VCaP (cell line): Measurements from ENCODE around the gene PRPF38B.

ENCODE experiments used
- H3K27ac ChIP-seq: fragments of 450-650 bp; 2 replicates; pipeline ENCODE4 v1.5.1; 2017
- TF ChIP-seq, protein P1 (sequence below): fragments of 450-650 bp; conservative IDR thresholded peaks from 2 replicates; pipeline ENCODE4 v1.5.1; 2017; ENCODE audit warnings: mild to moderate bottlenecking, moderate library complexity

The PRPF38B gene

GRCh38 chr1:108749081-108749480 lies 57.0 kb downstream of the PRPF38B start:
- TF ChIP-seq, protein P1, sequence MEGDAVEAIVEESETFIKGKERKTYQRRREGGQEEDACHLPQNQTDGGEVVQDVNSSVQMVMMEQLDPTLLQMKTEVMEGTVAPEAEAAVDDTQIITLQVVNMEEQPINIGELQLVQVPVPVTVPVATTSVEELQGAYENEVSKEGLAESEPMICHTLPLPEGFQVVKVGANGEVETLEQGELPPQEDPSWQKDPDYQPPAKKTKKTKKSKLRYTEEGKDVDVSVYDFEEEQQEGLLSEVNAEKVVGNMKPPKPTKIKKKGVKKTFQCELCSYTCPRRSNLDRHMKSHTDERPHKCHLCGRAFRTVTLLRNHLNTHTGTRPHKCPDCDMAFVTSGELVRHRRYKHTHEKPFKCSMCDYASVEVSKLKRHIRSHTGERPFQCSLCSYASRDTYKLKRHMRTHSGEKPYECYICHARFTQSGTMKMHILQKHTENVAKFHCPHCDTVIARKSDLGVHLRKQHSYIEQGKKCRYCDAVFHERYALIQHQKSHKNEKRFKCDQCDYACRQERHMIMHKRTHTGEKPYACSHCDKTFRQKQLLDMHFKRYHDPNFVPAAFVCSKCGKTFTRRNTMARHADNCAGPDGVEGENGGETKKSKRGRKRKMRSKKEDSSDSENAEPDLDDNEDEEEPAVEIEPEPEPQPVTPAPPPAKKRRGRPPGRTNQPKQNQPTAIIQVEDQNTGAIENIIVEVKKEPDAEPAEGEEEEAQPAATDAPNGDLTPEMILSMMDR: no peak

DNA sequence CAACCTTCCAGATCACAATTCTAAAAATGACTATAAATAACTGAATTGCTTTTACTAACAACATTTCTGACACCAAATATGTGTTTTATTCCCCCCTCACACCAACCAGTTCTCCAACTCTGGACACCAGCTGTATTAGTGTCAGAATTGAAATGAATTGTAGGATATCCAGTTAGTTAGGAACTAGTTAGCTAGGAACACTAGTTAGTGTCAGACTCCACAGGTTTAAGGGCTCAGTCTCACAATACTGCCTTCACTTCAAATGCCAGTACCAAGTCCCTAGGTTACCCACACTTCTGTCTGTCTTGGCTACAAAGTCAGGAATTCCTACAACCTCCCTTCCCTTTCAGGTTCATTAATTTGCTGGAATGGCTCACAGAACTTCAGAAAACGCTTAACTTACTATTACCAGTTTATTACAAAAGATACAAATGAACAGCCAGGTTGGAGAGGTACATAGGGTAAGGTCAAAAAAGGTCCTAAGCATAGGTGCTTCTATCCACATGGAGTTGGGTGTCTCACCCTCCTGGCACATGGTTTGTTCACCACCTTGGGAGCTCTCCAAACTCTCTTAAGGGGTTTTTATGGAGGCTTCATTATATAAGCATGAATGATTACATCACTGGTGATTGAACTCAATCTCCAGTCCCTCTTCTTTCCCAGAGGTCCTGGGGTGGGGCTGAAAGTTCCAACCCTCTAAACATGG lies 58.5 kb downstream of the PRPF38B start:
- H3K27ac ChIP-seq: no peak overlapping the region
- TF ChIP-seq, protein P1: no peak

More at GRCh38 chr1:108749081-108749480, 57.0 kb downstream of the PRPF38B start:
- no peak overlapping the region for H3K27ac ChIP-seq
